G401.6 (cell line): ENCODE data around the gene CHRNE.
"Not testable (repeated sequence)": the region's sequence is repeated elsewhere in the genome, so short reads cannot be mapped to it uniquely, and the experiment has no call there.

ENCODE experiments used
- FAIRE-seq: peaks from 2 replicates; lab custom pipeline; 2012; peaks lifted over from hg19 to GRCh38; lab: Jason Lieb, UNC

CHRNE gene

GRCh38 chr17:4939546-4939795, 36.6 kb upstream of the CHRNE start:
- FAIRE-seq, result no peak

DNA sequence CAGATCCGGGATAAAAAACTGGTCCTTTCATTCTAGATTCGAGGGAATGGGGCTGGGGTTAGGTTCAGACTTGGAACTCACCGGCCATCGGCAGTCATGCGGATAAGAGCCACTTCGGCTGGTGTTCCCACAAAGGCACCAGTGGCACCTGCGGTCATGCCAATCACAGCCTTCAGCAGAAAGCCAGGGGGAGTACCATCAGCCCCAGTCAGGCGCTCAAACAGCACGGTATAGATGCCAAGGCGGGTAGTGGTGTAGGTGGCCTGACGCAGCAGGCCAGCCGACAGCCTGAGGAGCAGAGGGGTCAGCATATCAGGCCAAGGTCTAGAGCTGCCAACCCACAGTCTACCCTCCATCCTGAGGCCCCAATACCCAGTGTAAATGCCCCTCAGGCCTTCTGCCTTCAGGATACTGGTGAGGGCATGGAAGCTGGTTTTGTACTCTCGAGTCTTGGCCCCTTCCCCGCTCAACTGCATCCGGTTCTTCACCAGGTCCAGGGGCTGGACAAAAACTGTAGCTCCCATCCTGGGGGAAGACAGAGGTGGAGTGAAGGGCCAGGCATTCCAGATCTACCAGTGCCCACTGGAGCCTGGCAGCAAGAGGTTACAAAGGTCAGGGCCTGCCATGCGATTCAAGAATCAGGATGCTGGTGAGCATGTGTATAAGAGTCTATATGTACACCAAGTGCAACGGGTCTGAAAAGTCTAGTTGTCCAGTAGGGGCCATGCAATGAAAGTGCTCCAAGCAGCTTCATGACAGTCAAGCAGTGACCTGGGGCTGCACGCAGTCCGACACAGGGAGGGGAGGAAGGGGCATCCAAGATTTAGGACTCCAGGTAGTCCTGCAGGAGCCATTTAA, 36.0 kb upstream of the CHRNE start:
- FAIRE-seq, result no peak

DNA sequence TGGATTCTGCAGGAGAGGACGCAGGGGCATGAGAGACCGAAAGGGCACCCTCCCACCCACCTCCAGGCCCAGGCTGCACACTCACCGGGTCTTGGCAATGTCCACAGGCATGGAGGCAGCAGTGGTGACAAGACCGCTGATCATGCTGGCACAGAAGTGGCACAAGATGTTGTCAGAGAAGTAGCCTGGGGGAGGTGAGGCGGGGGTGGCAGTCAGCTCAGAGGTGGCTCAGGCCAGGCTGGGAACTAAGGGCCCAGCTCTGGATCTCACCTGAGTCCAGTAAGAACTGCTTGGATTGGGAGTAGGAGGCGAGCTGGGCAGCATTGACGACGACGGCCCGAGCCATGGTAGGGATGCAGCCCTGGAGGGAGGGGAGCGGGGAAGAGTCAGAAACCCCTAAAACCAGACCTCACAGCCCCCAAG, 35.2 kb upstream of the CHRNE start:
- no peak for FAIRE-seq

DNA sequence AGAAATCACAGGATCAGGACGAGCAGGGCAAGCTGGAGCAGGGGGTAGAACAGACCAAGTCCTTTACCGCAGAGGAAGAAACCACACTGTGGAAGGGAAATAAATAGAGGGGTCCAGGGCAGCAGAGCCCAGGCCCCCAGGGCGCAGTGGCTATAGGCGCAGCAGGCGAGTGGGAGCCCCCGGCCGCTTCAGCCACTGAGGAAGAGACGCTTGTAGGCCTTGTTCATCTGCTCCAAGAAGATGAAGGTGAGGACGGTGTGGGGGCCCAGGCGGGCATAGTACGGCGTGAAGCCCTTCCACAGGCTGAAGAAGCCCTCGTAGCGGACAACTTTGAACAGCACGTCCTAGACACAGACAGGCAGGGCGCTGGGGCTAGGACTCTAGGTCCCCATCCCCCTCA, 34.7 kb upstream of the CHRNE start:
- no peak for FAIRE-seq

DNA sequence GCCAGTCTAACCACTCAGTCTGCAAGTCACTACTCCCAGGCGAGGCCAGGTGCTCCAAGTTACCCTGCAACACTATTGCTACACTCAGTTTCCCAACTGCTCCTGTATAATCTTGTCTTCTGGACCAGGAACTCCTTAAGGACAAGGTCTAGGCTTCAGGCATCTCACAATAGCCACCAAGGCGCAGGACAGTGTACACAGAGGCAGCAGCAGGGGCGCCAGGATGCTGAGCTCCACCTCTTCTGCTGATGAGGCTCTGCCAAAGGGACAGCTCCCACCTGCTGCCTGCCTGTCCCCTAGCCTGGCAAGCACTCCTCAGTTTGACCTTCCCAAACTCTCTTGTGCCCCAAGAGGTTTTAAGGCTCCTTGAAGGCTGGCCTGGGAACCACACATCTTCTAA, 33.5 kb upstream of the CHRNE start:
- FAIRE-seq, result no peak

- no peak for FAIRE-seq
Measured at GRCh38 chr17:4935650-4936049, 32.8 kb upstream of the CHRNE start.

GRCh38 chr17:4934173-4934979, 31.5 kb upstream of the CHRNE start:
- FAIRE-seq, result no peak

- FAIRE-seq, result no peak
Measured at GRCh38 chr17:4933646-4934045, 30.7 kb upstream of the CHRNE start.

- no peak for FAIRE-seq
Measured at GRCh38 chr17:4932756-4933155, 29.9 kb upstream of the CHRNE start.

DNA sequence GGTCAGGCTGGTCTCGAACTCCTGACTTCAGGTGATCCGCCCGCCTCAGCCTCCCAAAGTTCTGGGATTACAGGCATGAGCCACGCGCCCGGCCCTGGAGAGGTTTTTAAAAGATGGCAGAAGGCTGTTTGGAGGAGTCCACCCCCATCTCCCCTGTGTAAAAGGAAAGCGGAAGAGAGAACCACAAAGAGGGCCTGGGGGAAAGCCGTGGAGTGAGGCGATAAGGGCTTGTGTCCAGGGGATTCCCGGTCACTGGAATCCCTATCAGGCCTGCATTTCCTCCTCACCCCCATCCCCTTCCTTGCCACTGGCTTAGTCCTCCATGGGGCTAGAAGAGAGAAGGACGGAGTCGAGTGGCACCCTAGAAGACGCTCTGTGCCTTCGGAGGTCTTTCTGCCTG, 29.1 kb upstream of the CHRNE start, which contains the start of gene GP1BA:
TSS of gene GP1BA (plus strand) at position 315 of the 400 bp plus-strand sequence. CDS start 328 bp downstream, outside the sequence.
- FAIRE-seq, result no peak

- FAIRE-seq, result no peak
Measured at GRCh38 chr17:4928881-4929280, 26.0 kb upstream of the CHRNE start.

DNA sequence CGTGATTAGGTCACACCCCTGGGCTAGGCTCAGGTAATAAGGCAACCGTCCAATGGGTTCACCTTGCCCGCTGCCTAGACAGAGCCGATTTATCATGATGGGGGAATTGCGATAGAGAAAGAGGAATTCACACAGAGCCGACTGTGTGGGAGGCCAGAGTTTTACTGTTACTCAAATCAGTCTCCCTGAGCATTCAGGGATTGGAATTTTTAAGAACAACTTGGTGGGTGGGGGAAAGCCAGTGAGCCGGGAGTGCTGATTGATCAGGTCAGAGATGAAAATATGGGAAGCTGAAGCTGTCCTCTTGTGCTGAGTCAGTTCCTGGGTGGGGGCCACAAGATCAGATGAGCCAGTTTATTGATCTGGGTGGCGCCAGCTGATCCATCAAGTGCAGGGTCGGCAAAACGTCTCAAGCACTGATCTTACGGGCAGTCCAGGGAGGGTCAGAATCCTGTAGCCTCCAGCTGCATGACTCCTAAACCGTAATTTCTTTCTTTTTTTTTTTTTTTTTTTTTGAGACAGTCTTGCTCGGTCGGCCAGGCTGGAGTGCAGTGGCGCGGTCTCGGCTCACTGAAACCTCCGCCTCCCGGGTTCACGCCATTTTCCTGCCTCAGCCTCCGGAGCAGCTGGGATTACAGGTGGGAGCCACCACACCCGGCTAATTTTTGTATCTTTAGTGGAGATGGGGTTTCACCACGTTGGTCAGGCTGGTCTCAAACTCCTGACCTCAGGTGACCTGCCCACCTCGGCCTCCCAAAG, 23.9 kb upstream of the CHRNE start:
- not testable (repeated sequence) for FAIRE-seq

DNA sequence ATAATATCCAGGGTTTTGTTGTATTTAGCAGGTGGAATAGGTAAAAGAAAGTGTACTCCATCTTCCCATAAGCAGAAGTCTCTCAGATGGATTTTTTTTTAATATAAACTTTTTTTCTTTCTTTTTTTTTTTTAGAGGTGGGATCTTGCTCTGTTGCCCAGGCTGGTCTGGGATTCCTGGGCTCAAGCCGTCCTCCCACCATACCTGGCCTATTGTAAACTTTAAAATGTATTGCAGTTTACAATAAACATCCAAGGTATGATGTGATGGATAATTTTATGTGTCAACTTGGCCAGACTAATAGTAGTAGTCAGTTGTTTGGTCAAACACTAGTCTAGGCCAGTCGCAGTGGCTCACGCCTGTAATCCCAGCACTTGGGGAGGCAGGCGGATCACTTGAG, 18.4 kb upstream of the CHRNE start:
- no peak for FAIRE-seq

- FAIRE-seq, result no peak
Measured at GRCh38 chr17:4920351-4921048, 17.6 kb upstream of the CHRNE start.

GRCh38 chr17:4919511-4920047, 16.7 kb upstream of the CHRNE start:
- no peak for FAIRE-seq

GRCh38 chr17:4914551-4914950, 11.7 kb upstream of the CHRNE start:
- not testable (repeated sequence) for FAIRE-seq

DNA sequence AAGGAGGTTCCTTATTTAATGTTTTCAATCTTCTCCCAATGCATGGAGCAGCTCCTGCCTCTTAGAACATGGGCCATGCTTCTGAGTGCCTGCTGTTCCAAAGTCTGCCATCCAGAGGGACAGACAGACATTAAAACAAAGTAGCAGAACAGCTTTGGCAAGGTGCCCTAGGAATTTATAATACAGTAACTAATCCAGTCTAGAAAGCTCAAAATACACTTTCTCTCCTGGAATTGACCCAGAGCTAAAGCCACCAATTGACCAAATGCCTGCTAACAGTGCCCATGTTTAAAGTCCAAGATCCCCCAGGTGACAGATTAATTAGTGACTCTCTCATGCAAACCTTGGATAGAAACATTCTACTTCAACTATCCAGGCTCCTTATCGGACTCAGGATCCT, 11.1 kb upstream of the CHRNE start:
- FAIRE-seq, result no peak

GRCh38 chr17:4908711-4909496, 6.0 kb upstream of the CHRNE start:
- FAIRE-seq, result peak; percentile 94

- FAIRE-seq, result no peak
Measured at GRCh38 chr17:4908301-4908700, 5.4 kb upstream of the CHRNE start.

- not testable (repeated sequence) for FAIRE-seq
Measured at GRCh38 chr17:4906642-4907041, 3.7 kb upstream of the CHRNE start.

- no peak for FAIRE-seq
Measured at GRCh38 chr17:4902540-4902939, 358 bp downstream of the CHRNE start.
